Ishikawa (cell line): ENCODE results near the gene FASTKD2.

Source experiments
- CREB1 ChIP-seq: IDR thresholded peaks from 2 replicates; pipeline ENCODE4 v1.6.1; 2012; ENCODE audit warnings: low read depth
- EP300 ChIP-seq: IDR thresholded peaks from 2 replicates; pipeline ENCODE4 v1.6.1; 2012; ENCODE audit warnings: borderline replicate concordance
- TCF12 ChIP-seq: IDR thresholded peaks from 2 replicates; pipeline ENCODE4 v1.6.1; 2012; ENCODE audit warnings: low read depth

DNA sequence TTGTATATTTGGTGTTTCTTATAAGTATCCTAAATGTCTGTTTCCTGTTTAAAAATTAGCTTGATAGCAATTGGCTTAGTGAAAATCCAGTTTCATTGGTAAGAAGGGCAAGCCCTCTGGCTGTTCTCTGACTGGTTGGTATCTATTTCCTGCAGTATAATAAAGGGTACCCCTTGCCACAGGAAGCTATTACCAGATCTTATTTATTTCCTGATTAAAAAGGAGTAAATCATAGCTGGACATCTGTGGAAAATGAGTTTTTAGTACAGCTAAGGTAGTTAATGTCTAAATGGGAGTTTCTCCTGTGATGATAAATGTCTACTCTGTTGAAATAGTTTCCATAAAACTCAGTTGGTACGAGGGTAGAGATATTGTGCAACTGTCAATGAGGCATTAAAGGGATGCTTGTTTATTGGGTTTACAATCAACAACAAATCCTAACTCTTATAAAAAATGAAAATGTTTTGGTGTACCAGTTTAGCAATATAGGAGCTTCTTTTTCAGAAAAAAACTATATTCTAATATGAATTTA is 58.7 kb downstream of the FASTKD2 start:
- TF ChIP-seq EP300 (no peak), CREB1 (no peak), TCF12 (no peak)
